ENCODE data around the gene HMGXB3.

HMGXB3 gene, protein sequence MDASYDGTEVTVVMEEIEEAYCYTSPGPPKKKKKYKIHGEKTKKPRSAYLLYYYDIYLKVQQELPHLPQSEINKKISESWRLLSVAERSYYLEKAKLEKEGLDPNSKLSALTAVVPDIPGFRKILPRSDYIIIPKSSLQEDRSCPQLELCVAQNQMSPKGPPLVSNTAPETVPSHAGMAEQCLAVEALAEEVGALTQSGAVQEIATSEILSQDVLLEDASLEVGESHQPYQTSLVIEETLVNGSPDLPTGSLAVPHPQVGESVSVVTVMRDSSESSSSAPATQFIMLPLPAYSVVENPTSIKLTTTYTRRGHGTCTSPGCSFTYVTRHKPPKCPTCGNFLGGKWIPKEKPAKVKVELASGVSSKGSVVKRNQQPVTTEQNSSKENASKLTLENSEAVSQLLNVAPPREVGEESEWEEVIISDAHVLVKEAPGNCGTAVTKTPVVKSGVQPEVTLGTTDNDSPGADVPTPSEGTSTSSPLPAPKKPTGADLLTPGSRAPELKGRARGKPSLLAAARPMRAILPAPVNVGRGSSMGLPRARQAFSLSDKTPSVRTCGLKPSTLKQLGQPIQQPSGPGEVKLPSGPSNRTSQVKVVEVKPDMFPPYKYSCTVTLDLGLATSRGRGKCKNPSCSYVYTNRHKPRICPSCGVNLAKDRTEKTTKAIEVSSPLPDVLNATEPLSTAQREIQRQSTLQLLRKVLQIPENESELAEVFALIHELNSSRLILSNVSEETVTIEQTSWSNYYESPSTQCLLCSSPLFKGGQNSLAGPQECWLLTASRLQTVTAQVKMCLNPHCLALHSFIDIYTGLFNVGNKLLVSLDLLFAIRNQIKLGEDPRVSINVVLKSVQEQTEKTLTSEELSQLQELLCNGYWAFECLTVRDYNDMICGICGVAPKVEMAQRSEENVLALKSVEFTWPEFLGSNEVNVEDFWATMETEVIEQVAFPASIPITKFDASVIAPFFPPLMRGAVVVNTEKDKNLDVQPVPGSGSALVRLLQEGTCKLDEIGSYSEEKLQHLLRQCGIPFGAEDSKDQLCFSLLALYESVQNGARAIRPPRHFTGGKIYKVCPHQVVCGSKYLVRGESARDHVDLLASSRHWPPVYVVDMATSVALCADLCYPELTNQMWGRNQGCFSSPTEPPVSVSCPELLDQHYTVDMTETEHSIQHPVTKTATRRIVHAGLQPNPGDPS (N-terminal part only)

DNA sequence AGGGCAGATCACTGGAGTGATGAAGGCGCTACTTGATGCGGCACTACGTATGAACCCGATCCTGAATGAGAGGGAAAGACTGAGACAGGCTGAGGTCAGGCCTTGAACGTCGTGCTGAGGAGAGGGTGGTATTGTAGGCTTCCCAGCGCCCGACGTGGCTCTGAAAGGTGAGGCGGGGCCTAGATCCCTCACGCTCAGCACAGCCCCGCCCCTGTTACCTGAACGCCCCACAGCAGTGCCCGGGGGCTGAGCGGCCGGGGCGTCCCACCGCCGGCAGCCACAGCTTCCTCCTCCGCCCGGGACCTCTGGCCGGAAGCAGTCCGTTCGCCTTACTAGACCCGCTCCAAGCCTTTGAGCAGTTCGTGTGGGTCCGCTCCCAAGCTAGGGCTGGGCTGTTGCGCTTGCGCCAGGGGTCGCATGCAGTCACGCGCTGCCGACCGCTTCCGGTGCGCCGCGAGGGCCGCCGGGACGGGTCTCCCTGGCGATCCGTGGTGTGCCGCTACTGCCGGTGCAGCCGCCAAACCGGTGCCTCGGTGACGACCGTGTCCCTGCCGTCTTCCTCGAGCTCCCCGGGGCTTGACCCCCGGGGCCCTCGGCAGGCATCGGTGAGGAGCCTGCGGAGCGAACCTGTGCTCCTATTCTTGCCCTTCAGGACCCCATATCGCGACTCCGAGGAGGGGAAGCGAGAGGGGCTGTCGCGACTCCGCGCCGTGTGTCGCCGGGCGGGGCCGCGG lies at the start of gene HMGXB3, which contains the start of gene TIGD6:
TSS of gene HMGXB3 (plus strand) at position 484 of the 734 bp plus-strand sequence. CDS start 4,114 bp downstream, outside the sequence.
TSS of gene TIGD6 (minus strand) at position 399 of the 734 bp plus-strand sequence. CDS start 4,306 bp downstream, outside the sequence.
- DNase-seq (ENCODE audit: low spot score): peak; percentile 95

- DNase-seq (ENCODE audit: low spot score): no peak
Measured at GRCh38 chr5:149951138-149951749, 49.3 kb upstream of the HMGXB3 start.

DNA sequence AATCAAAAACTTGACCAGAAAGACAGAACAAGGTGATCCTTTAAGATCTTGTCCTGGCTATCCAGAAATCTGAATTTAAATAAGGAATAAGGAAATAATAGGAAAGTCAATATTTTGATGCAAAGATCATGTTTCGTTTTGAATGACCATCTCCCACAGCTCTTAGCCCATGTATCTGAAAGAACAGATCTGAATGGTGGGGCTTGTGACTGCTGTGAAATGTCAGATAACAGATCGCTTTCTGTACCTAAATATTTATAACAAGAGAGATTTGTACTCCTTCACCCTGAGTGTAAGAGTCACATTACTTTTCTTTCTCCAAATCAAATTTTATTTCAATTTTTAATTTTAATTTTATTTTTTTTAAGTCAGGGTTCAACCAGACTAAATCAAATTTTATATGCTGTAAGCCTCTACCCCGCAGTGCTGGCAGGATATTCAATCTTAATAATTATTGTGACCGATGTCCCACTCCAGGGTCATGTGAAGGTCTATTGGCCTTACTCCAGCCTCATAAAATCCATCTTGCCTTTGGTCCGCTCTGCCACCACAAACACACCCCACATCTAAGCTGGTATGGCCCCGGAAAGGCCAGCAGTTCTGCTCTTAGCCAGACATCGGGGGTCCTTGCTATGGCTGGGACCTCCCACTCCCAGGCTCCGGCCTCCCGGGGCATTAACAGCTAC lies 47.0 kb upstream of the HMGXB3 start:
- no peak for DNase-seq (ENCODE audit: low spot score)

DNA sequence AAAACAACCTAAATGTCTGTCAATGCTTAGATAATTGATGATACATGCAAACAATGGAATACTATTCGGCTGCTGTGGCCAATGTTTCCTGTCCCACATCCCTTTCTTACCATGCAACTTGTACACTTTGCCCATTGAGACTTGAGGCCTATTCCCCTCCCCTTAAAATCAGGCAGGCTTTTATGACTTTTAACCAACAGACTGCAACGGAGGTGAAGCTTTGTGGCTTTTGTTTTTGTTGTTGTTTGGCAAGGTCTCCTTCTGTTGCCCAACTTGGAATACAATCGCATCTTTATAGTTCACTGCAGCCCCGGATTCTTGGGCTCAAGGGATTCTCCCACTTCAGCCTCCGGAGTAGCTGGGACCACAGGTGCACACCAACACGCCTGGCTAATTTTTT lies 45.7 kb upstream of the HMGXB3 start:
- no peak for DNase-seq (ENCODE audit: low spot score)

DNA sequence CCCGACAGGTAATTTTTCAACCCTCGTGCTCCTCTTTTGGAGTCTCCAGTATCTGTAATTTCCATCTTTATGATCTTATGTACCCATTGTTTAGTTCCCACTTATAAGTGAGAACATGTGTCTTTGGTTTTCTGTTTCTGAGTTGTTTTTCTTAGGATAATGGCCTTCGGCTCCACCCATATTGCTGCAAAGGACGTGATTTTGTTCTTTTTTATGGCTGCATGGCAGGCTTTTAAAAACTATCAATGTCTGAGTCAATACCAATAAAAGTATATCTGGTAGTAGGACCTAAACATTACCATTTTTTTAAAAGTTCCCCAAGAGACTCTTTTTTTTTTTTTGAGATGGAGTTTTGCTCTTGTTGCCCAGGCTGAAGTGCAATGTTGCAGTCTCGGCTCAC lies 43.9 kb upstream of the HMGXB3 start:
- DNase-seq (ENCODE audit: low spot score): no peak

GRCh38 chr5:149957855-149958254 lies 42.7 kb upstream of the HMGXB3 start:
- no peak for DNase-seq (ENCODE audit: low spot score)

- DNase-seq (ENCODE audit: low spot score): peak; percentile 84
Measured at GRCh38 chr5:149959406-149960236, 40.9 kb upstream of the HMGXB3 start.

GRCh38 chr5:149960272-149961185 lies 40.0 kb upstream of the HMGXB3 start, which contains the start of gene SLC26A2:
TSS of gene SLC26A2 (plus strand) at chr5:149960758. CDS start at chr5:149977653, 16,895 bp downstream.
- DNase-seq (ENCODE audit: low spot score): peak; percentile 97

GRCh38 chr5:149961186-149961685 lies 39.3 kb upstream of the HMGXB3 start:
- DNase-seq (ENCODE audit: low spot score): no peak

- DNase-seq (ENCODE audit: low spot score): peak; percentile 9
Measured at GRCh38 chr5:149961957-149962409, 38.6 kb upstream of the HMGXB3 start.

DNA sequence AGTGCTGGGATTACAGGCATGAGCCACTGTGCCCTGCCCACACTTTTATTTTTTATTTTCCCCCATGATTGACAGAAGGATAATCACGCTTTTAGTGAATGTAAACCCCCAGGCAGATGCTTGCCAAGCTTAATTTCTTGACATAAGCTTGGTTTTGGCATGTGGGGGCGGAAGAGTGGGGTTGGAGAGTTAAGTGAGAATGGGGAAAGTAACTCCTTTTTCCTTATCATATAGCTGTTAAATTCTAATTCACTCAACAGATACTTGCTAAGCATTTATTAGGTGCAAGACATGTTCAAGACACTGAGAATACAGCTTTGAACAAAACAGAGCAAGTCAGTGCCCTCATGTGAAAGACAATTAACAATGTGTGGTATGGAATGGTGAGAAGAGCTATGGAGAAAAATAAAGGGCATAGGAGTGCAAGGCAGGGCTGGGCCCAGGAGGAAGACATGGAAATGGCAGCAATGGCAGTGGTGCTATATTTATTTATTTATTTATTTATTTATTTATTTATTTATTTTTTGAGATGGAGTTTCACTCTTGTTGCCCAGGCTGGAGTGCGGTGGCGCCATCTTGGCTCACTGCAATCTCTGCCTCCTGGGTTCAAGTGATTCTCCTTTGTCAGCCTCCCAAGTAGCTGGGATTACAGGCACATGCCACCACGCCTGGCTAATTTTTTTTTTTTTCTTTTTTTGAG lies 37.8 kb upstream of the HMGXB3 start:
- no peak for DNase-seq (ENCODE audit: low spot score)

- DNase-seq (ENCODE audit: low spot score): no peak
Measured at GRCh38 chr5:149963729-149964128, 36.8 kb upstream of the HMGXB3 start.

DNA sequence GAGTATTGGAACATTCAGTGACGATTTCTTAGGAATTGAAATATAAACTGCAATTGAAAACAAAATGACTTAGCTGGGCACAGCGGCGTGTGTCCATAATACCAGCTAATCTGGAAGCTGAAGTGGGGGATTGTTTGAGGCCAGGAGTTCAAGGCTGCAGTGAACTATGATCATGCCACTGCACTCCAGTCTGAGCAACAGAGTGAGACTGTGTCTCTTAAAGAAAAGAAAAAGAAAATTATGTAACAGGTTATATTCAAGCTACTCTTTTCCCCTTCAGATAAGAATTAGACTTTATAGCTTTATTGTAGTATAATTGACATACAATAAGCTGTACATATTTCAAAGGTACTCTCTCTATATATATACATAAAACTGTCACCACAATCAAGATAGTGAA lies 33.6 kb upstream of the HMGXB3 start:
- no peak for DNase-seq (ENCODE audit: low spot score)

- DNase-seq (ENCODE audit: low spot score): no peak
Measured at GRCh38 chr5:149969181-149969930, 31.2 kb upstream of the HMGXB3 start.

DNA sequence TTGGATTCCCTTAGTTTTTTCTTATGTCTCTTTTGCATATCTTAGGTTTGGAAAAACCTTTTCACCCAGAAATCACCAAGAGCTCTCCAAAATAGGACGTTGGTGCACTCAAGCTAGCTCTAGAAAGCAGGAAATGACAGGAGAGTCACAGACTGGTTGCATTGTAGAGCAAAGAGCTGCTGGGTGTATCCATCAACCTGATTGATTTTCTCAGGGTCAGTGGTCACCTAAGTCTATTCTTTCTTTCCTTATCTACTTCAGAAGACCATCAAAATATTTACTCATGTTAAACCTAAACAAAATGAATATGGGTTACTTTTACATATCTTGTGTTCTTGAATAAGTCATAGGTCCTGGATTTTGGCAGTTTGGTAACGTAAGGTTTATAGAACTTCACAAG lies 25.1 kb upstream of the HMGXB3 start:
- no peak for DNase-seq (ENCODE audit: low spot score)

GRCh38 chr5:149979896-149980295 lies 20.6 kb upstream of the HMGXB3 start:
- DNase-seq (ENCODE audit: low spot score): no peak

DNA sequence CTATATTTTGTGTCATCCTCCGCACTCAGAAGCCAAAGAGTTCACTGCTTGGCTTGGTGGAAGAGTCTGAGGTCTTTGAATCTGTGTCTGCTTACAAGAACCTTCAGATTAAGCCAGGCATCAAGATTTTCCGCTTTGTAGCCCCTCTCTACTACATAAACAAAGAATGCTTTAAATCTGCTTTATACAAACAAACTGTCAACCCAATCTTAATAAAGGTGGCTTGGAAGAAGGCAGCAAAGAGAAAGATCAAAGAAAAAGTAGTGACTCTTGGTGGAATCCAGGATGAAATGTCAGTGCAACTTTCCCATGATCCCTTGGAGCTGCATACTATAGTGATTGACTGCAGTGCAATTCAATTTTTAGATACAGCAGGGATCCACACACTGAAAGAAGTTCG lies 19.3 kb upstream of the HMGXB3 start:
- no peak for DNase-seq (ENCODE audit: low spot score)

Data from activated CD4-positive, alpha-beta T cell treated with anti-CD3 and anti-CD28 coated beads, Interleukin-2, Interleukin-4, amounts not matched to agents 100 ng/mL and 50 ng/mL, durations not matched to agents 16 hours and 8 hours (primary cell).